NT2/D1 (cell line): ENCODE results near the gene FBXO17.
"Not testable (repeated sequence)": the region's sequence is repeated elsewhere in the genome, so short reads cannot be mapped to it uniquely, and the experiment has no call there.

Experiments
- SUZ12 ChIP-seq: IDR thresholded peaks from 2 replicates; pipeline ENCODE4 v1.6.1; 2011; ENCODE audit not compliant: insufficient read length, insufficient read depth; ENCODE audit errors: extremely low read depth
- YY1 ChIP-seq: IDR thresholded peaks from 2 replicates; pipeline ENCODE4 v1.6.1; 2011; ENCODE audit not compliant: insufficient read length, insufficient read depth
- ZNF274 ChIP-seq: IDR thresholded peaks from 2 replicates; pipeline ENCODE4 v1.6.1; 2011; ENCODE audit warnings: mild to moderate bottlenecking, low read depth, low read length

- TF ChIP-seq ZNF274, YY1, SUZ12: not testable (repeated sequence)
Observed at GRCh38 chr19:38941466-38941865, 34.1 kb downstream of the FBXO17 start.
